C1 segment of cervical spinal cord (tissue), 14 donors: ENCODE measurements around the gene AIRE.

Experiments used
- DNase-seq, 14 donors: peaks; one replicate each; lab custom pipeline; 2025; lab: John Stamatoyannopoulos, UW

Gene AIRE

GRCh38 chr21:44291078-44291935, 5.6 kb downstream of the AIRE start:
- no peak for DNase-seq

- DNase-seq, result no peak
Observed at GRCh38 chr21:44291936-44292811, 6.5 kb downstream of the AIRE start.

- no peak for DNase-seq
Observed at GRCh38 chr21:44292812-44293195, 7.1 kb downstream of the AIRE start.

GRCh38 chr21:44293551-44294231, 8.0 kb downstream of the AIRE start:
- no peak for DNase-seq

- peak in 1 of 14 donors; percentile 27 for DNase-seq
Observed at GRCh38 chr21:44294391-44295162, 8.9 kb downstream of the AIRE start.

- no peak for DNase-seq
Observed at GRCh38 chr21:44295163-44295573, 9.5 kb downstream of the AIRE start.

GRCh38 chr21:44295646-44296045, 10.0 kb downstream of the AIRE start:
- no peak for DNase-seq

GRCh38 chr21:44296103-44296519, 10.4 kb downstream of the AIRE start:
- no peak for DNase-seq

GRCh38 chr21:44296916-44297315, 11.2 kb downstream of the AIRE start:
- no peak for DNase-seq

- peak in 13 of 14 donors; percentile 14 to 82 (median 68) for DNase-seq
Observed at GRCh38 chr21:44297525-44298290, 12.0 kb downstream of the AIRE start.

GRCh38 chr21:44298301-44298700, 12.6 kb downstream of the AIRE start:
- DNase-seq, result no peak

- DNase-seq, result no peak
Observed at GRCh38 chr21:44299085-44299457, 13.4 kb downstream of the AIRE start.

GRCh38 chr21:44299458-44300261, 14.0 kb downstream of the AIRE start, which contains the start of gene PFKL:
TSS of gene PFKL (plus strand) at chr21:44300053. CDS start at chr21:44300106, 53 bp downstream.
- DNase-seq, result peak in 10 of 14 donors; percentile 45 to 81 (median 58)

- DNase-seq, result peak in 10 of 14 donors; percentile 19 to 79 (median 55)
Observed at GRCh38 chr21:44300262-44300959, 14.7 kb downstream of the AIRE start.

- no peak for DNase-seq
Observed at GRCh38 chr21:44301141-44301540, 15.5 kb downstream of the AIRE start.

- no peak for DNase-seq
Observed at GRCh38 chr21:44301961-44302406, 16.3 kb downstream of the AIRE start.

- DNase-seq, result peak in 1 of 14 donors; percentile 13
Observed at GRCh38 chr21:44302573-44303401, 17.1 kb downstream of the AIRE start.
